Measurements from ENCODE around the gene ABLIM2.

DNA sequence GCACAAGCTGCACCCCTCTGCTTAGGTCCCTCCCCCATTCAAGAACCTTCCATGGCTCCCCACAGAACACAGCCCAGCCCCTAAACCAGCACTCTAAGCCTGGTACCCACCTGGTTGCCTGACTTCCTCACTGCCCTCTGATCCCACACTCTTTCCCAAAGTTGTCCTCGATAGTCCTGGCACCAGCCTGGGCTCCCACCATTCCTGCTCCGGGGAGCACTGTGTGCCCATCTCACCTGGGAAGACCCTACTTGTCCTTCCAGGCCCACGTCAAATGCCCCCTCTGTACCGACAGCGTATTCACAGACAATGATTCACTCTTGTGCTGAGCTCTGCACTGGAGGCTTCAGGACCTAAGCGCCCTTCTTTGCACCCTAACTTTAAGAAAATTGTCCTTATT, 40.1 kb downstream of the ABLIM2 start:
- TF ChIP-seq, protein P1, sequence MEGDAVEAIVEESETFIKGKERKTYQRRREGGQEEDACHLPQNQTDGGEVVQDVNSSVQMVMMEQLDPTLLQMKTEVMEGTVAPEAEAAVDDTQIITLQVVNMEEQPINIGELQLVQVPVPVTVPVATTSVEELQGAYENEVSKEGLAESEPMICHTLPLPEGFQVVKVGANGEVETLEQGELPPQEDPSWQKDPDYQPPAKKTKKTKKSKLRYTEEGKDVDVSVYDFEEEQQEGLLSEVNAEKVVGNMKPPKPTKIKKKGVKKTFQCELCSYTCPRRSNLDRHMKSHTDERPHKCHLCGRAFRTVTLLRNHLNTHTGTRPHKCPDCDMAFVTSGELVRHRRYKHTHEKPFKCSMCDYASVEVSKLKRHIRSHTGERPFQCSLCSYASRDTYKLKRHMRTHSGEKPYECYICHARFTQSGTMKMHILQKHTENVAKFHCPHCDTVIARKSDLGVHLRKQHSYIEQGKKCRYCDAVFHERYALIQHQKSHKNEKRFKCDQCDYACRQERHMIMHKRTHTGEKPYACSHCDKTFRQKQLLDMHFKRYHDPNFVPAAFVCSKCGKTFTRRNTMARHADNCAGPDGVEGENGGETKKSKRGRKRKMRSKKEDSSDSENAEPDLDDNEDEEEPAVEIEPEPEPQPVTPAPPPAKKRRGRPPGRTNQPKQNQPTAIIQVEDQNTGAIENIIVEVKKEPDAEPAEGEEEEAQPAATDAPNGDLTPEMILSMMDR (IDR thresholded peaks at IDR 0.05): no peak
- TF ChIP-seq POLR2A (IDR thresholded peaks at IDR 0.05): no peak
